Measurements from ENCODE around the gene PGR.

DNA sequence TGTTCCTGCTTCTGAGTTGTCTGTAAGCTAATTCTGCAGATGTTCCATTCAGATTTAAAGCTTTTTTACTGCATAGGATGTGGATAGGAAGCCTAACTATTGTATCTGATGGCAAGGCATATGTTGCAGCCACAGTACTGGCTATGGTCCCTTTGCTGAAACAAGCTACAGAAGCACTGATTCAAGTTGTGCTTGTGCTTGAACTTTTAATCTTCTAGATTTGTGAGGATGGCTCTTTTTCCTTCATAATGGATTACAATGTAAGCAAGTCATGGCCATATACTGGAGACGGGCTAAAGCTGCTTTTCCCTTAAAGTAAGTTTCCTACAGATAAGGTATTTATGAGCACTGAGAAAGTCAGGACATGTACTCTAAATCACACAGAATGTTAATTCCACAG is 138.7 kb downstream of the PGR start:
- TF ChIP-seq, protein P1, sequence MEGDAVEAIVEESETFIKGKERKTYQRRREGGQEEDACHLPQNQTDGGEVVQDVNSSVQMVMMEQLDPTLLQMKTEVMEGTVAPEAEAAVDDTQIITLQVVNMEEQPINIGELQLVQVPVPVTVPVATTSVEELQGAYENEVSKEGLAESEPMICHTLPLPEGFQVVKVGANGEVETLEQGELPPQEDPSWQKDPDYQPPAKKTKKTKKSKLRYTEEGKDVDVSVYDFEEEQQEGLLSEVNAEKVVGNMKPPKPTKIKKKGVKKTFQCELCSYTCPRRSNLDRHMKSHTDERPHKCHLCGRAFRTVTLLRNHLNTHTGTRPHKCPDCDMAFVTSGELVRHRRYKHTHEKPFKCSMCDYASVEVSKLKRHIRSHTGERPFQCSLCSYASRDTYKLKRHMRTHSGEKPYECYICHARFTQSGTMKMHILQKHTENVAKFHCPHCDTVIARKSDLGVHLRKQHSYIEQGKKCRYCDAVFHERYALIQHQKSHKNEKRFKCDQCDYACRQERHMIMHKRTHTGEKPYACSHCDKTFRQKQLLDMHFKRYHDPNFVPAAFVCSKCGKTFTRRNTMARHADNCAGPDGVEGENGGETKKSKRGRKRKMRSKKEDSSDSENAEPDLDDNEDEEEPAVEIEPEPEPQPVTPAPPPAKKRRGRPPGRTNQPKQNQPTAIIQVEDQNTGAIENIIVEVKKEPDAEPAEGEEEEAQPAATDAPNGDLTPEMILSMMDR (optimal IDR thresholded peaks at IDR 0.05 in 1 of 3, IDR thresholded peaks at IDR 0.05 in 1 of 3, conservative IDR thresholded peaks at IDR 0.05 in 1 of 3; ENCODE audit: extremely low read depth in 1 of 3, insufficient read depth in 2 of 3, low read length in 3 of 3), result no peak
- no peak for TF ChIP-seq EZH2 (IDR thresholded peaks at IDR 0.05; ENCODE audit: low read length)
